ENCODE data around the gene EHMT1.

Gene EHMT1

GRCh38 chr9:137703842-137704508 is 85.2 kb downstream of the EHMT1 start:
- no peak overlapping the region for H3K27ac ChIP-seq (ENCODE audit: insufficient read depth, low read depth, low read length, poor library complexity, severe bottlenecking)
- 92% methylated on average over 6 of the region's 6 CpGs for WGBS, 2 experiments

GRCh38 chr9:137705443-137705863 is 86.6 kb downstream of the EHMT1 start:
- Histone ChIP-seq H3K27me3 (ENCODE audit: control insufficient read depth, insufficient read depth, low read length, poor library complexity, severe bottlenecking) (no peaks in the 10 kb centered on the region), H3K9me3 (ENCODE audit: control insufficient read depth, low read length) (peaks cover 4% of the 10 kb centered on the region), H3K27ac (ENCODE audit: insufficient read depth, low read depth, low read length, poor library complexity, severe bottlenecking) (no peak overlapping the region), H3K36me3 (ENCODE audit: control insufficient read depth, insufficient read depth, low read length) (peaks cover 8% of the 10 kb centered on the region), H3K4me1 (ENCODE audit: control insufficient read depth, insufficient read depth, low read length) (peaks cover 5% of the 10 kb centered on the region), H3K4me3 (ENCODE audit: insufficient read depth, low read depth, low read length) (no peak overlapping the region)
- WGBS, 2 experiments, result 92% methylated on average over 8 of the region's 8 CpGs

More at GRCh38 chr9:137703842-137704508, 85.2 kb downstream of the EHMT1 start:
- no peaks in the 10 kb centered on the region for H3K27me3 ChIP-seq (ENCODE audit: control insufficient read depth, insufficient read depth, low read length, poor library complexity, severe bottlenecking)
- peaks cover 5% of the 10 kb centered on the region for H3K4me1 ChIP-seq (ENCODE audit: control insufficient read depth, insufficient read depth, low read length)
- peaks cover 4% of the 10 kb centered on the region for H3K9me3 ChIP-seq (ENCODE audit: control insufficient read depth, low read length)
- no peak overlapping the region for H3K4me3 ChIP-seq (ENCODE audit: insufficient read depth, low read depth, low read length)
- H3K36me3 ChIP-seq (ENCODE audit: control insufficient read depth, insufficient read depth, low read length), result peaks cover 8% of the 10 kb centered on the region

- no peak overlapping the region for H3K4me3 ChIP-seq (ENCODE audit: insufficient read depth, low read depth, low read length)
Measured at GRCh38 chr9:137705906-137706305, 87.1 kb downstream of the EHMT1 start.

GRCh38 chr9:137707361-137707760 is 88.6 kb downstream of the EHMT1 start:
- Histone ChIP-seq H3K9me3 (ENCODE audit: control insufficient read depth, low read length) (peaks cover 1% of the 10 kb centered on the region), H3K4me3 (ENCODE audit: insufficient read depth, low read depth, low read length) (no peak overlapping the region), H3K27me3 (ENCODE audit: control insufficient read depth, insufficient read depth, low read length, poor library complexity, severe bottlenecking) (no peaks in the 10 kb centered on the region), H3K27ac (ENCODE audit: insufficient read depth, low read depth, low read length, poor library complexity, severe bottlenecking) (no peak overlapping the region), H3K36me3 (ENCODE audit: control insufficient read depth, insufficient read depth, low read length) (peaks cover 9% of the 10 kb centered on the region), H3K4me1 (ENCODE audit: control insufficient read depth, insufficient read depth, low read length) (peaks cover 5% of the 10 kb centered on the region)
- 75 to 88% methylated on average over 5 to 6 of the region's 6 CpGs for WGBS, 2 experiments

More at GRCh38 chr9:137705906-137706305, 87.1 kb downstream of the EHMT1 start:
- peaks cover 8% of the 10 kb centered on the region for H3K36me3 ChIP-seq (ENCODE audit: control insufficient read depth, insufficient read depth, low read length)
- peaks cover 5% of the 10 kb centered on the region for H3K4me1 ChIP-seq (ENCODE audit: control insufficient read depth, insufficient read depth, low read length)
- H3K9me3 ChIP-seq (ENCODE audit: control insufficient read depth, low read length), result peaks cover 4% of the 10 kb centered on the region
- H3K27me3 ChIP-seq (ENCODE audit: control insufficient read depth, insufficient read depth, low read length, poor library complexity, severe bottlenecking), result no peaks in the 10 kb centered on the region
- 83 to 86% methylated on average over 10 of the region's 10 CpGs for WGBS, 2 experiments
- H3K27ac ChIP-seq (ENCODE audit: insufficient read depth, low read depth, low read length, poor library complexity, severe bottlenecking), result no peak overlapping the region

- WGBS, 2 experiments, result 88 to 90% methylated on average over 11 of the region's 11 CpGs
- H3K9me3 ChIP-seq (ENCODE audit: control insufficient read depth, low read length), result no peaks in the 10 kb centered on the region
- H3K36me3 ChIP-seq (ENCODE audit: control insufficient read depth, insufficient read depth, low read length), result peaks cover 4% of the 10 kb centered on the region
- H3K4me1 ChIP-seq (ENCODE audit: control insufficient read depth, insufficient read depth, low read length), result peaks cover 5% of the 10 kb centered on the region
- no peak overlapping the region for H3K27ac ChIP-seq (ENCODE audit: insufficient read depth, low read depth, low read length, poor library complexity, severe bottlenecking)
- no peak overlapping the region for H3K4me3 ChIP-seq (ENCODE audit: insufficient read depth, low read depth, low read length)
- H3K27me3 ChIP-seq (ENCODE audit: control insufficient read depth, insufficient read depth, low read length, poor library complexity, severe bottlenecking), result no peaks in the 10 kb centered on the region
Measured at GRCh38 chr9:137708590-137709284, 89.9 kb downstream of the EHMT1 start.

- WGBS, 2 experiments, result 86 to 92% methylated on average over 14 of the region's 14 CpGs
Measured at GRCh38 chr9:137709411-137710101, 90.8 kb downstream of the EHMT1 start.

GRCh38 chr9:137710704-137711103 is 91.9 kb downstream of the EHMT1 start:
- 83 to 86% methylated on average over 12 of the region's 12 CpGs for WGBS, 2 experiments
- H3K9me3 ChIP-seq (ENCODE audit: control insufficient read depth, low read length), result no peaks in the 10 kb centered on the region
- H3K36me3 ChIP-seq (ENCODE audit: control insufficient read depth, insufficient read depth, low read length), result peaks cover 4% of the 10 kb centered on the region
- no peaks in the 10 kb centered on the region for H3K27me3 ChIP-seq (ENCODE audit: control insufficient read depth, insufficient read depth, low read length, poor library complexity, severe bottlenecking)
- no peaks in the 10 kb centered on the region for H3K4me1 ChIP-seq (ENCODE audit: control insufficient read depth, insufficient read depth, low read length)
- no peak overlapping the region for H3K27ac ChIP-seq (ENCODE audit: insufficient read depth, low read depth, low read length, poor library complexity, severe bottlenecking)
- H3K4me3 ChIP-seq (ENCODE audit: insufficient read depth, low read depth, low read length), result no peak overlapping the region

More at GRCh38 chr9:137709411-137710101, 90.8 kb downstream of the EHMT1 start:
- H3K27ac ChIP-seq (ENCODE audit: insufficient read depth, low read depth, low read length, poor library complexity, severe bottlenecking), result no peak overlapping the region
- peaks cover 4% of the 10 kb centered on the region for H3K36me3 ChIP-seq (ENCODE audit: control insufficient read depth, insufficient read depth, low read length)
- H3K4me3 ChIP-seq (ENCODE audit: insufficient read depth, low read depth, low read length), result no peak overlapping the region
- H3K9me3 ChIP-seq (ENCODE audit: control insufficient read depth, low read length), result no peaks in the 10 kb centered on the region
- H3K27me3 ChIP-seq (ENCODE audit: control insufficient read depth, insufficient read depth, low read length, poor library complexity, severe bottlenecking), result no peaks in the 10 kb centered on the region
- peaks cover 5% of the 10 kb centered on the region for H3K4me1 ChIP-seq (ENCODE audit: control insufficient read depth, insufficient read depth, low read length)

- Histone ChIP-seq H3K27me3 (ENCODE audit: control insufficient read depth, insufficient read depth, low read length, poor library complexity, severe bottlenecking) (no peaks in the 10 kb centered on the region), H3K27ac (ENCODE audit: insufficient read depth, low read depth, low read length, poor library complexity, severe bottlenecking) (no peak overlapping the region), H3K4me3 (ENCODE audit: insufficient read depth, low read depth, low read length) (no peak overlapping the region), H3K36me3 (ENCODE audit: control insufficient read depth, insufficient read depth, low read length) (peaks cover 4% of the 10 kb centered on the region), H3K9me3 (ENCODE audit: control insufficient read depth, low read length) (no peaks in the 10 kb centered on the region), H3K4me1 (ENCODE audit: control insufficient read depth, insufficient read depth, low read length) (no peaks in the 10 kb centered on the region)
- 95% methylated on average over 18 of the region's 18 CpGs for WGBS, 2 experiments
Measured at GRCh38 chr9:137711678-137712105, 92.9 kb downstream of the EHMT1 start.

GRCh38 chr9:137715321-137715720 is 96.5 kb downstream of the EHMT1 start:
- Histone ChIP-seq H3K4me1 (ENCODE audit: control insufficient read depth, insufficient read depth, low read length) (no peaks in the 10 kb centered on the region), H3K27ac (ENCODE audit: insufficient read depth, low read depth, low read length, poor library complexity, severe bottlenecking) (no peak overlapping the region), H3K9me3 (ENCODE audit: control insufficient read depth, low read length) (no peaks in the 10 kb centered on the region), H3K36me3 (ENCODE audit: control insufficient read depth, insufficient read depth, low read length) (peaks cover 21% of the 10 kb centered on the region), H3K27me3 (ENCODE audit: control insufficient read depth, insufficient read depth, low read length, poor library complexity, severe bottlenecking) (no peaks in the 10 kb centered on the region), H3K4me3 (ENCODE audit: insufficient read depth, low read depth, low read length) (no peak overlapping the region)
- 96 to 97% methylated on average over 12 of the region's 12 CpGs for WGBS, 2 experiments
